Measurements from ENCODE around the gene MTA1. TPM values are rescaled to one million over a fixed set of nuclear protein-coding genes. Genes with fewer than 3 reads are reported as not detected.

MTA1 gene
- total and polyA plus RNA-seq, 2 experiments from 2014 or later: 110 to 208 TPM

GRCh38 chr14:105476097-105476830 is 56.6 kb downstream of the MTA1 start:
- peak in 1 of 2 donors; percentile 55 for DNase-seq (ENCODE audit: low read depth in 1 of 2, low spot score in 1 of 2)
- H3K4me1 ChIP-seq (ENCODE audit: low read depth): peaks cover 52% of the 10 kb centered on the region
- H3K9me3 ChIP-seq (ENCODE audit: low read depth): no peaks in the 10 kb centered on the region
- peaks cover 8% of the 10 kb centered on the region for H3K36me3 ChIP-seq
- H3K27me3 ChIP-seq: peaks cover 14% of the 10 kb centered on the region
- no peak for TF ChIP-seq CTCF (IDR thresholded peaks at IDR 0.05; ENCODE audit: low read depth, low read length)
- peak overlapping the region; percentile 95 for H3K4me3 ChIP-seq
- peak overlapping the region; percentile 90 for H3K27ac ChIP-seq

GRCh38 chr14:105476831-105477659 is 57.4 kb downstream of the MTA1 start:
- H3K27ac ChIP-seq: peak overlapping the region; percentile 90
- H3K4me3 ChIP-seq: peak overlapping the region; percentile 95
- H3K9me3 ChIP-seq (ENCODE audit: low read depth): no peaks in the 10 kb centered on the region
- peaks cover 8% of the 10 kb centered on the region for H3K36me3 ChIP-seq
- peaks cover 56% of the 10 kb centered on the region for H3K4me1 ChIP-seq (ENCODE audit: low read depth)
- TF ChIP-seq CTCF (IDR thresholded peaks at IDR 0.05; ENCODE audit: low read depth, low read length): no peak
- peaks cover 14% of the 10 kb centered on the region for H3K27me3 ChIP-seq
- DNase-seq (ENCODE audit: low read depth in 1 of 2, low spot score in 1 of 2): peak in 1 of 2 donors; percentile 27

GRCh38 chr14:105477660-105478397 is 58.2 kb downstream of the MTA1 start:
- DNase-seq (ENCODE audit: low read depth in 1 of 2, low spot score in 1 of 2): peak in 1 of 2 donors; percentile 21
- no peak for TF ChIP-seq CTCF (IDR thresholded peaks at IDR 0.05; ENCODE audit: low read depth, low read length)
- peaks cover 56% of the 10 kb centered on the region for H3K4me1 ChIP-seq (ENCODE audit: low read depth)
- peak overlapping the region; percentile 18 for H3K4me3 ChIP-seq
- peak overlapping the region; percentile 87 for H3K27ac ChIP-seq
- peaks cover 14% of the 10 kb centered on the region for H3K27me3 ChIP-seq
- H3K9me3 ChIP-seq (ENCODE audit: low read depth): no peaks in the 10 kb centered on the region
- H3K36me3 ChIP-seq: peaks cover 8% of the 10 kb centered on the region

GRCh38 chr14:105478398-105479251 is 59.0 kb downstream of the MTA1 start:
- peak overlapping the region; percentile 87 for H3K27ac ChIP-seq
- DNase-seq (ENCODE audit: low read depth in 1 of 2, low spot score in 1 of 2): no peak
- no peaks in the 10 kb centered on the region for H3K9me3 ChIP-seq (ENCODE audit: low read depth)
- peaks cover 56% of the 10 kb centered on the region for H3K4me1 ChIP-seq (ENCODE audit: low read depth)
- TF ChIP-seq CTCF (IDR thresholded peaks at IDR 0.05; ENCODE audit: low read depth, low read length): no peak
- H3K4me3 ChIP-seq: peak overlapping the region; percentile 18
- H3K36me3 ChIP-seq: peaks cover 8% of the 10 kb centered on the region
- peaks cover 14% of the 10 kb centered on the region for H3K27me3 ChIP-seq

All from cardiac muscle cell (in vitro differentiated cells and primary cell).